Esophagus muscularis mucosa (tissue), 4 donors: ENCODE data around the gene POPDC3. TPM values are rescaled to one million over a fixed set of nuclear protein-coding genes. Genes with fewer than 3 reads are reported as not detected.
A peak's percentile ranks its signal among the peaks of the same experiment; 100 is the strongest.

Experiments
- DNase-seq: peaks from one replicate; pipeline ENCODE4 v3.0.0-alpha.2; 2017; ENCODE audit errors: extremely low spot score
- H3K27ac ChIP-seq, 4 donors: fragments of 200-600 bp; sonication (generic); replicated peaks in 1 of 4; 1 replicate in 3 of 4; 2 replicates in 1 of 4; pipeline ENCODE4 v1.5.1; 2016 to 2019; ENCODE audit warnings: mild to moderate bottlenecking in 1 of 4
- H3K27me3 ChIP-seq, 4 donors: fragments of 200-600 bp; sonication (generic); one replicate each; pipeline versions ENCODE4 v1.5.1 to v1.6.0; 2016 to 2019
- H3K36me3 ChIP-seq, 4 donors: fragments of 200-600 bp; sonication (generic); one replicate each; pipeline ENCODE4 v1.5.1; 2016 to 2019
- H3K4me1 ChIP-seq, 4 donors: fragments of 200-600 bp; sonication (generic); one replicate each; pipeline ENCODE4 v1.5.1; 2016 to 2019
- H3K4me3 ChIP-seq, 4 donors: fragments of 200-600 bp; sonication (generic); 1 replicate in 2 of 4; 2 replicates in 2 of 4; pipeline ENCODE4 v1.5.1; 2016 to 2019; ENCODE audit warnings: mild to moderate bottlenecking in 4 of 4, moderate library complexity in 1 of 4
- H3K9me3 ChIP-seq, 4 donors: fragments of 200-600 bp; sonication (generic); 1 replicate in 3 of 4; 2 replicates in 1 of 4; pipeline ENCODE4 v1.5.1; 2016 to 2019
- EP300 ChIP-seq: sonication (generic); formaldehyde crosslinking; IDR thresholded peaks from one replicate; pipeline ENCODE4 v1.6.1; 2017; ENCODE audit warnings: antibody characterized with exemption
- POLR2A ChIP-seq: fragments of 450-650 bp; IDR thresholded peaks from one replicate; pipeline ENCODE4 v1.6.1; 2017; ENCODE audit warnings: antibody characterized with exemption, moderate library complexity, mild to moderate bottlenecking, low read depth
- POLR2AphosphoS5 ChIP-seq, 2 donors: sonication (generic); formaldehyde crosslinking; IDR thresholded peaks; one replicate each; pipeline ENCODE4 v1.6.1; 2017; ENCODE audit warnings: antibody characterized with exemption in 2 of 2
- WGBS: methylation state at CpG from one replicate; pipeline ENCODE4 v1.1.5; 2018; 5-methylcytosine and 5-hydroxymethylcytosine counted together
- intact Hi-C: fragments of 100-400 bp; cut with DNase I; formaldehyde crosslinking; loops from one replicate; pipeline ENCODE4 v1.15.1; 2023
- total RNA-seq, 4 donors: library from RNA; depleted of rRNA; stranded (reverse); fragments of >200 nt; gene quantifications; one replicate each; pipeline versions ENCODE4 v1.1.0 to v1.2.1, GENCODE V29; 2016
- TF ChIP-seq, protein P1 (sequence below), 3 experiments: fragments of 200-600 bp in 2 of 3; fragments of 450-650 bp in 1 of 3; sonication (generic) in 2 of 3; IDR thresholded peaks; one replicate each; pipeline ENCODE4 v1.5.1; 2017 to 2019; ENCODE audit warnings: antibody characterized with exemption in 3 of 3, mild to moderate bottlenecking in 2 of 3, moderate library complexity in 1 of 3

POPDC3 gene
- total RNA-seq, 4 donors from 2014 or later: not detected

DNA sequence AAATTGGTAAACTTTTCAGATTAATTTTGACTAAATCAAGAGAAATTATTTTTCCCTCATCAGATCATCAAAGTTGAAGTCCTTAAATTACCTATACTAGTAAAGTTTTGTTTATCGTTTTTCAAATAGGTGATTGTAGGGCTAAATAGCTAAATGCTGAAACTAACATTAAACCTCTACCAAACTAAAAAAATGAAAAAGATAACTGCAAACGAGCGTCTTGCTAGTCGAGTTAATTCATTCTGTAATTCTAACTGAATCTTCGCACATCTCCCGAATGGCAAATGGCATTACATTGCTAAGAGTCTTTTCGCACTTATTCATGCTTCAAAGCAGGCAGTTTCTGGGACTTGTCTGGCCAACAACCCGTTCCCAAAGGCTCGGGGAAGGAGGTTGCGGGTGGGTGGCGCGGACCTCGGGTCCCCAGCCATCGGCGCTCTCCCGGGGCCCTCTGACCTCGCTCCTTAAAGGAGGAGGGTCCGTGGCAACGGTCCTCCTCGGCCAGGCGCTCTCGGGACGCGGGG, 43.8 kb downstream of the POPDC3 start:
- Histone ChIP-seq H3K9me3 (no peaks in the 10 kb centered on the region), H3K4me1 (peaks cover 0 to 30% (median 24%) of the 10 kb centered on the region in 4 donors), H3K27me3 (no peaks in the 10 kb centered on the region), H3K36me3 (peaks cover 0 to 4% (median 0%) of the 10 kb centered on the region in 4 donors), H3K27ac (peak overlapping the region; percentile 88 to 91 (median 90)), H3K4me3 (peak overlapping the region; percentile 83 to 97 (median 88))
- no peak for TF ChIP-seq POLR2AphosphoS5 (IDR thresholded peaks at IDR 0.05)
- TF ChIP-seq POLR2A: no peak
- intact Hi-C loops: loop anchor here (10.0 kb wide), 1 partner anchor 269 kb away; the partner anchor contains the start of gene PREP
- 18% methylated on average over 7 of the region's 24 CpGs for WGBS
- DNase-seq: no peak

GRCh38 chr6:105135056-105135455, 44.8 kb downstream of the POPDC3 start:
- intact Hi-C loops: loop anchor here (10.0 kb wide), 1 partner anchor 270 kb away; the partner anchor contains the start of gene PREP
- H3K27me3 ChIP-seq: no peaks in the 10 kb centered on the region
- no peak overlapping the region for H3K27ac ChIP-seq
- 59% methylated on average over 4 of the region's 4 CpGs for WGBS
- peak overlapping the region in 3 of 4 donors; percentile 0 to 97 (median 91) for H3K4me3 ChIP-seq
- peaks cover 0 to 30% (median 24%) of the 10 kb centered on the region in 4 donors for H3K4me1 ChIP-seq
- no peak for DNase-seq
- H3K36me3 ChIP-seq: peaks cover 0 to 4% (median 0%) of the 10 kb centered on the region in 4 donors
- TF ChIP-seq, protein P1, sequence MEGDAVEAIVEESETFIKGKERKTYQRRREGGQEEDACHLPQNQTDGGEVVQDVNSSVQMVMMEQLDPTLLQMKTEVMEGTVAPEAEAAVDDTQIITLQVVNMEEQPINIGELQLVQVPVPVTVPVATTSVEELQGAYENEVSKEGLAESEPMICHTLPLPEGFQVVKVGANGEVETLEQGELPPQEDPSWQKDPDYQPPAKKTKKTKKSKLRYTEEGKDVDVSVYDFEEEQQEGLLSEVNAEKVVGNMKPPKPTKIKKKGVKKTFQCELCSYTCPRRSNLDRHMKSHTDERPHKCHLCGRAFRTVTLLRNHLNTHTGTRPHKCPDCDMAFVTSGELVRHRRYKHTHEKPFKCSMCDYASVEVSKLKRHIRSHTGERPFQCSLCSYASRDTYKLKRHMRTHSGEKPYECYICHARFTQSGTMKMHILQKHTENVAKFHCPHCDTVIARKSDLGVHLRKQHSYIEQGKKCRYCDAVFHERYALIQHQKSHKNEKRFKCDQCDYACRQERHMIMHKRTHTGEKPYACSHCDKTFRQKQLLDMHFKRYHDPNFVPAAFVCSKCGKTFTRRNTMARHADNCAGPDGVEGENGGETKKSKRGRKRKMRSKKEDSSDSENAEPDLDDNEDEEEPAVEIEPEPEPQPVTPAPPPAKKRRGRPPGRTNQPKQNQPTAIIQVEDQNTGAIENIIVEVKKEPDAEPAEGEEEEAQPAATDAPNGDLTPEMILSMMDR (IDR thresholded peaks at IDR 0.05): peak in 2 of 3 experiments; percentile 9 to 34
- TF ChIP-seq POLR2AphosphoS5 (IDR thresholded peaks at IDR 0.05): no peak
- no peaks in the 10 kb centered on the region for H3K9me3 ChIP-seq

DNA sequence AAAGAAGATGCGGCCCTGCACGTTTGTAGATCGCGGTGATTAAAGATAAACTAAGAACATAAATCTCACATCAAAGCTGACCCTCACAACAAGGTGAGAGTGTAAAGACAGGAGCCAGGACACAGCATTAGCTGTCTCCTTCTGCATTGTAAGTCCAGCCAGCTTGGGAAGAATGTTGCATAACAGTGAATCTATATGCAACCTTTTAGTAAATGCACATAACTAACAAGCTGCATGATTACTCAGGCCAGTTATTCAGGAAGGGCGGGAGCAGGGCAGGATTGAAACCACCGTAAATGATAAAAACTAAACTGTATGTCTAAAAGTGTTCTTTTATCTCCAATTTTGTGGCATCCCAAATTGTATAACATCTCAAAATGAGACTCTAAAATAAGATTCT, 57.1 kb downstream of the POPDC3 start:
- H3K36me3 ChIP-seq: peaks cover 14 to 80% (median 38%) of the 10 kb centered on the region in 4 donors
- no peak for TF ChIP-seq EP300
- TF ChIP-seq POLR2A: no peak
- TF ChIP-seq, protein P1 (IDR thresholded peaks at IDR 0.05): no peak
- no peak for TF ChIP-seq POLR2AphosphoS5 (IDR thresholded peaks at IDR 0.05)
- intact Hi-C loops: no loop called here

GRCh38 chr6:105121981-105122380, 57.8 kb downstream of the POPDC3 start:
- Histone ChIP-seq H3K4me1 (no peaks in the 10 kb centered on the region), H3K36me3 (peaks cover 13 to 80% (median 38%) of the 10 kb centered on the region in 4 donors), H3K9me3 (no peaks in the 10 kb centered on the region), H3K27ac (no peak overlapping the region), H3K4me3 (no peak overlapping the region), H3K27me3 (no peaks in the 10 kb centered on the region)
- TF ChIP-seq POLR2A (no peak), POLR2AphosphoS5 (IDR thresholded peaks at IDR 0.05) (no peak)
- TF ChIP-seq, protein P1 (IDR thresholded peaks at IDR 0.05): no peak
- intact Hi-C loops: no loop called here
- no peak for DNase-seq
- WGBS: 83% methylated on average over 3 of the region's 3 CpGs

More for the DNA sequence above, 57.1 kb downstream of the POPDC3 start:
- Histone ChIP-seq H3K4me3 (no peak overlapping the region), H3K4me1 (no peaks in the 10 kb centered on the region), H3K9me3 (no peaks in the 10 kb centered on the region), H3K27me3 (no peaks in the 10 kb centered on the region), H3K27ac (no peak overlapping the region)
- DNase-seq: no peak
- whole genome bisulfite sequencing: 70% methylated on average over 6 of the region's 6 CpGs

DNA sequence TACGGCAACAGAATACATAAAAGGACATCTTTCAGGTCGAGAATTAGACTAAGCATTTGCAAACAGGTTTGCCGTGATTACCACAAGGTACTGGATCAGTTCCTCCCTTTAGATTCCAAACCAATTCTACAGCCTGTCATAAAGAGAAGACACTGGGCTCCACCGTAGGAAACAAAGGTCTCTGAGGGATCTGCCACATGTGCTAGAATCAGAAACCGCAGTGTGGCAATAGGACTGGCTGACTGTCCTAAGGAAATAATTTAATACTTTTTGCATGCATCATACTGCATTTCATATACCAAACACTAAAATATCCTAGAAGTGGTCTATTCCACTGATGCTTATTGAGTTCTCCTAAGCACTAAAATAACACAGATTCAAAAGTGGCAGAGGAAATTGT, 59.2 kb downstream of the POPDC3 start:
- TF ChIP-seq POLR2AphosphoS5 (IDR thresholded peaks at IDR 0.05): no peak
- TF ChIP-seq, protein P1 (IDR thresholded peaks at IDR 0.05): no peak
- H3K27me3 ChIP-seq: no peaks in the 10 kb centered on the region
- H3K36me3 ChIP-seq: peaks cover 13 to 85% (median 45%) of the 10 kb centered on the region in 4 donors
- no peaks in the 10 kb centered on the region for H3K9me3 ChIP-seq
- no peaks in the 10 kb centered on the region for H3K4me1 ChIP-seq
- no peak for DNase-seq
- intact Hi-C loops: no loop called here
- no peak overlapping the region for H3K4me3 ChIP-seq
- H3K27ac ChIP-seq: no peak overlapping the region
- WGBS: 91% methylated on average over 5 of the region's 5 CpGs
